ENCODE results near the gene MACF1.

DNA sequence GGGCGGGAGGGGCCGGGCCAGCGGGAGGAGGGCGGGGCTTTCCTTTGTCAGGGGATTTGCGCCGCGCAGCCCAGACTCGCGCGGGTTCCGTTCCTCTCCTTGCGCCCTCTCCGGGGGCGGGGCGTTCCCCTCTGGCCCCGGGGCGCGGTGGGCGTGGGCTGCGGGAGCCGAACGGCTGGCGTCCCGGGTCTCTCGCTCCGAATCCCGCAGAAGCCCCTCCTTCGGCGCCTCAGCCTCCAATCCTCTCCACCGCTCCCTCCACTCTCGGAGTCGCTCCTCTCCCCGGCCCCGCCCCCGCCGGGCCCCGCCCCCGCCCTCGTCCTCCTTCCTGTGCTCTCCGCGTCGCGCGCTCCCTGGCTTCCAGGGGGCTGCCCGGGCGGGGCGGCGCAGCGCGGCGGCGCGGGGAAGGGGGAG is 204.2 kb downstream of the MACF1 start:
- TF ChIP-seq, protein P1, sequence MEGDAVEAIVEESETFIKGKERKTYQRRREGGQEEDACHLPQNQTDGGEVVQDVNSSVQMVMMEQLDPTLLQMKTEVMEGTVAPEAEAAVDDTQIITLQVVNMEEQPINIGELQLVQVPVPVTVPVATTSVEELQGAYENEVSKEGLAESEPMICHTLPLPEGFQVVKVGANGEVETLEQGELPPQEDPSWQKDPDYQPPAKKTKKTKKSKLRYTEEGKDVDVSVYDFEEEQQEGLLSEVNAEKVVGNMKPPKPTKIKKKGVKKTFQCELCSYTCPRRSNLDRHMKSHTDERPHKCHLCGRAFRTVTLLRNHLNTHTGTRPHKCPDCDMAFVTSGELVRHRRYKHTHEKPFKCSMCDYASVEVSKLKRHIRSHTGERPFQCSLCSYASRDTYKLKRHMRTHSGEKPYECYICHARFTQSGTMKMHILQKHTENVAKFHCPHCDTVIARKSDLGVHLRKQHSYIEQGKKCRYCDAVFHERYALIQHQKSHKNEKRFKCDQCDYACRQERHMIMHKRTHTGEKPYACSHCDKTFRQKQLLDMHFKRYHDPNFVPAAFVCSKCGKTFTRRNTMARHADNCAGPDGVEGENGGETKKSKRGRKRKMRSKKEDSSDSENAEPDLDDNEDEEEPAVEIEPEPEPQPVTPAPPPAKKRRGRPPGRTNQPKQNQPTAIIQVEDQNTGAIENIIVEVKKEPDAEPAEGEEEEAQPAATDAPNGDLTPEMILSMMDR (IDR thresholded peaks at IDR 0.05) = no peak
- TF ChIP-seq POLR2A (IDR thresholded peaks at IDR 0.05) = peak in 1 of 4 donors; percentile 12
